ENCODE measurements around the gene SERP2.

DNA sequence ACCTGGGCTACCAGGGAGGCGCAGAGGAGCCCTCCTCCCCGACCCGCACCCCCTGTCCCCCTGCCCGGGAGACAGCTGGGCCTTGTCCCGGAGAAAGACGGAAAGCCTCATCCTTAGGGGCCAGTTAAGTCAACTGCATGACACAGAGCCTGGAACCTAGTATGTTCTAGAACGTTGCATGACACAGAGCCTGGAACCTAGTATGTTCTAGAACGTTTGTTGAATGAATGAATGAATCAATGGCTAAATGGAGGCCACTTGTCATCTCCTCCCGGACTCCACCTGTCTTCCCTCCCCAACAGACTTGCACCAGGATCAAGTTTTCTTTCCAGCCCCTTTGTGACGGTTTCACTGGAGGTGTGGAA is 706 bp downstream of the SERP2 start:
- TF ChIP-seq, protein P1, sequence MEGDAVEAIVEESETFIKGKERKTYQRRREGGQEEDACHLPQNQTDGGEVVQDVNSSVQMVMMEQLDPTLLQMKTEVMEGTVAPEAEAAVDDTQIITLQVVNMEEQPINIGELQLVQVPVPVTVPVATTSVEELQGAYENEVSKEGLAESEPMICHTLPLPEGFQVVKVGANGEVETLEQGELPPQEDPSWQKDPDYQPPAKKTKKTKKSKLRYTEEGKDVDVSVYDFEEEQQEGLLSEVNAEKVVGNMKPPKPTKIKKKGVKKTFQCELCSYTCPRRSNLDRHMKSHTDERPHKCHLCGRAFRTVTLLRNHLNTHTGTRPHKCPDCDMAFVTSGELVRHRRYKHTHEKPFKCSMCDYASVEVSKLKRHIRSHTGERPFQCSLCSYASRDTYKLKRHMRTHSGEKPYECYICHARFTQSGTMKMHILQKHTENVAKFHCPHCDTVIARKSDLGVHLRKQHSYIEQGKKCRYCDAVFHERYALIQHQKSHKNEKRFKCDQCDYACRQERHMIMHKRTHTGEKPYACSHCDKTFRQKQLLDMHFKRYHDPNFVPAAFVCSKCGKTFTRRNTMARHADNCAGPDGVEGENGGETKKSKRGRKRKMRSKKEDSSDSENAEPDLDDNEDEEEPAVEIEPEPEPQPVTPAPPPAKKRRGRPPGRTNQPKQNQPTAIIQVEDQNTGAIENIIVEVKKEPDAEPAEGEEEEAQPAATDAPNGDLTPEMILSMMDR (conservative IDR thresholded peaks at IDR 0.05 in 1 of 2, IDR thresholded peaks at IDR 0.05 in 1 of 2; ENCODE audit: extremely low read depth in 1 of 2, insufficient read depth in 1 of 2, low read depth in 1 of 2, low read length in 2 of 2) = no peak
- no peak for TF ChIP-seq EZH2 (IDR thresholded peaks at IDR 0.05; ENCODE audit: borderline replicate concordance, low read length)
